ENCODE measurements around the gene GNAO1. TPM values are rescaled to one million over a fixed set of nuclear protein-coding genes. Genes with fewer than 3 reads are reported as not detected.

Gene GNAO1
- polyA plus RNA-seq, 1 of the 3 experiments (the other 2 are of a cell fraction), result 0.30 TPM

DNA sequence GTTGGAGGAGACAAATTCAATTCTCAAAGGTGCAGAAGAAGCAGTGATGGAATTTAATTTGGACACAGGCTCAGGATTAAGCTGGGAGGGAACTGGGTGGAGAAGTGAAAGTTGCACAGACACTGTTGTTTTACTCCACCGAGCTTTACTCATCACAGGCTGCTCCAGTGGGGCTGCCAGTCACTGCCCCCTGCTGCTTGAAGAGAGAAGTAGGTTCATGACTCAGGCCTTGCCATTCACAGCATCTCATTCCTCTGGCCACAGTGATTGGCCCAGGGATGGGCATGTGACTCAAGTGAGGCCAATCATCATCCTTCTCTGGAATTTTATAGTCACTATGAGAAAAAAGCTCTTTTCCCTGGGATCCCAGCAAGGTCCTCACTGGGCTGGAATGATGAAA, 11.8 kb downstream of the GNAO1 start:
- H3F3A ChIP-seq (replicated peaks; ENCODE audit: insufficient read depth), result no peaks in the 10 kb centered on the region
- no peaks in the 10 kb centered on the region for H3K79me2 ChIP-seq (ENCODE audit: insufficient read depth)
- WGBS (ENCODE audit: low lambda C conversion rate), result 50% methylated on average over 1 of the region's 1 CpG
- H3K4me3 ChIP-seq (ENCODE audit: low read depth in 2 of 2, low read length in 1 of 2), result no peak overlapping the region
- no peak for TF ChIP-seq RFX5 (IDR thresholded peaks at IDR 0.05; ENCODE audit: low read length)
- TF ChIP-seq, protein P1, sequence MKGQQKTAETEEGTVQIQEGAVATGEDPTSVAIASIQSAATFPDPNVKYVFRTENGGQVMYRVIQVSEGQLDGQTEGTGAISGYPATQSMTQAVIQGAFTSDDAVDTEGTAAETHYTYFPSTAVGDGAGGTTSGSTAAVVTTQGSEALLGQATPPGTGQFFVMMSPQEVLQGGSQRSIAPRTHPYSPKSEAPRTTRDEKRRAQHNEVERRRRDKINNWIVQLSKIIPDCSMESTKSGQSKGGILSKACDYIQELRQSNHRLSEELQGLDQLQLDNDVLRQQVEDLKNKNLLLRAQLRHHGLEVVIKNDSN (IDR thresholded peaks at IDR 0.05; ENCODE audit: borderline replicate concordance, low read depth), result peak; percentile 74
- peak; percentile 50 for TF ChIP-seq RAD21 (IDR thresholded peaks at IDR 0.05; ENCODE audit: low read length)
- peak; percentile 37 for TF ChIP-seq CTCF (IDR thresholded peaks at IDR 0.05)
- H4K20me1 ChIP-seq (ENCODE audit: insufficient read depth), result no peaks in the 10 kb centered on the region
- POLR2A ChIA-PET, result no interaction called here
- H3K27me3 ChIP-seq (ENCODE audit: insufficient read depth), result no peaks in the 10 kb centered on the region
- CTCF ChIA-PET, result interaction anchor here (0.7 to 3.2 kb wide), 12 partner anchors 12 to 491 kb away, joined by 3 to 12 read pairs (median 3); partner anchors contain the start of gene GNAO1
- no peaks in the 10 kb centered on the region for H3K9me2 ChIP-seq
- H3K4me1 ChIP-seq (ENCODE audit: control insufficient read depth in 1 of 2, insufficient read depth in 2 of 2, low read depth in 1 of 2, low read length in 1 of 2), result peaks cover 0 to 3% of the 10 kb centered on the region in 2 experiments; a peak in 1 of 4 replicates
- H2AFZ ChIP-seq (ENCODE audit: low read depth), result no peak overlapping the region
- peak; percentile 44 for DNase-seq
- no peaks in the 10 kb centered on the region for H3K36me3 ChIP-seq (replicated peaks in 1 of 2; ENCODE audit: control insufficient read depth in 1 of 2, insufficient read depth in 2 of 2, low read length in 1 of 2)
- H3K9ac ChIP-seq, result no peak overlapping the region
- H3K9me3 ChIP-seq, result no peaks in the 10 kb centered on the region
- no peak overlapping the region for H3K27ac ChIP-seq (ENCODE audit: low read depth in 2 of 2, low read length in 1 of 2)
- H3K4me2 ChIP-seq, result no peak overlapping the region

DNA sequence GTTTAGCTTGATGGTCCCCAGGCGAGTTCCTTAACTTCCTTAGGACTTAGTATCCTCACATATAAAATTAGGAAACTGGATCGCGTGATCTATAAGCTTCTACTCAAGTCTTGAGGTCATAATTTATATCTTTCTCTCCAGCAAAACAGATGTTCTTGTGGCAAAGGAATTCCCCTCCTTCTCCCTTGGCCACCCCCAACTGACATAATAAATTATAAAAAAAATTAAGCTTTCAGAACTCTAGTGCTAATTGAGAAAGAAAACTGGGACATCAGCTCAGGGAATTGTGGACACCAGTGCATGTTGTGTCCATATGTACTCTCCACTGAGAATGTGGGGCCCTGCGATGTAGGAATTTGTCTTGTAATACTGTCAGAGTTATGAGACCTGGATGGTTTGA, 13.5 kb downstream of the GNAO1 start:
- Histone ChIP-seq H3K4me2 (no peak overlapping the region), H3K9me2 (no peaks in the 10 kb centered on the region), H3K4me3 (ENCODE audit: low read depth in 2 of 2, low read length in 1 of 2) (no peak overlapping the region), H3K27me3 (ENCODE audit: insufficient read depth) (no peaks in the 10 kb centered on the region), H3F3A (replicated peaks; ENCODE audit: insufficient read depth) (no peaks in the 10 kb centered on the region), H4K20me1 (ENCODE audit: insufficient read depth) (no peaks in the 10 kb centered on the region), H3K27ac (ENCODE audit: low read depth in 2 of 2, low read length in 1 of 2) (no peak overlapping the region), H3K9ac (no peak overlapping the region), H3K79me2 (ENCODE audit: insufficient read depth) (no peaks in the 10 kb centered on the region), H3K4me1 (ENCODE audit: control insufficient read depth in 1 of 2, insufficient read depth in 2 of 2, low read depth in 1 of 2, low read length in 1 of 2) (peaks cover 0 to 3% of the 10 kb centered on the region in 2 experiments; a peak in 1 of 4 replicates), H3K9me3 (no peaks in the 10 kb centered on the region), H3K36me3 (replicated peaks in 1 of 2; ENCODE audit: control insufficient read depth in 1 of 2, insufficient read depth in 2 of 2, low read length in 1 of 2) (no peaks in the 10 kb centered on the region), H2AFZ (ENCODE audit: low read depth) (no peak overlapping the region)
- 57% methylated on average over 4 of the region's 4 CpGs for WGBS (ENCODE audit: low lambda C conversion rate)
- TF ChIP-seq NRF1 (IDR thresholded peaks at IDR 0.05; ENCODE audit: low read depth, low read length) (no peak), USF2 (IDR thresholded peaks at IDR 0.05; ENCODE audit: borderline replicate concordance, low read depth, low read length) (no peak), TEAD4 (IDR thresholded peaks at IDR 0.05; ENCODE audit: borderline replicate concordance, insufficient read depth) (no peak), TAF1 (IDR thresholded peaks at IDR 0.05; ENCODE audit: borderline replicate concordance, low read depth, low read length) (no peak), JUND (IDR thresholded peaks at IDR 0.05) (no peak), YY1 (IDR thresholded peaks at IDR 0.05; ENCODE audit: low read depth) (no peak), REST (IDR thresholded peaks at IDR 0.05; ENCODE audit: low read depth, low read length) (no peak), MEF2A (IDR thresholded peaks at IDR 0.05; ENCODE audit: borderline replicate concordance, low read depth) (no peak), GATA2 (CRISPR knock-in tag; IDR thresholded peaks at IDR 0.05) (no peak), EZH2phosphoT487 (IDR thresholded peaks at IDR 0.05; ENCODE audit: borderline replicate concordance, low read depth) (no peak), FOXM1 (IDR thresholded peaks at IDR 0.05; ENCODE audit: low read depth) (no peak), RAD21 (IDR thresholded peaks at IDR 0.05; ENCODE audit: low read length) (no peak)
- ChIA-PET CTCF (interaction anchor here (0.6 to 3.2 kb wide), 8 partner anchors 13 to 151 kb away, joined by 3 to 12 read pairs (median 3); no protein-coding TSS in a partner anchor), POLR2A (no interaction called here)
- DNase-seq, result no peak
